ENCODE data around the gene NOL3. TPM values are rescaled to one million over a fixed set of nuclear protein-coding genes. Genes with fewer than 3 reads are reported as not detected.
A peak's percentile ranks its signal among the peaks of the same experiment; 100 is the strongest.

NOL3 gene
- total and polyA plus RNA-seq, 12 donors, result 36.4 to 168 (median 110) TPM

- Histone ChIP-seq H3K36me3 (replicated peaks in 1 of 2) (no peaks in the 10 kb centered on the region), H3K27ac (no peak overlapping the region), H3K9me3 (replicated peaks in 1 of 3) (no peaks in the 10 kb centered on the region), H3K4me1 (replicated peaks in 1 of 2) (peaks cover 6 to 27% of the 10 kb centered on the region in 2 donors), H3K4me3 (peak overlapping the region in 1 of 4 donors; percentile 28), H3K27me3 (no peaks in the 10 kb centered on the region)
- DNase-seq, result peak in 3 of 7 donors; percentile 8 to 53 (median 25)
- TF ChIP-seq CTCF (IDR thresholded peaks at IDR 0.05) (no peak), POLR2A (IDR thresholded peaks at IDR 0.05) (no peak)
- intact Hi-C loops (cut with DNase I), result loop anchor here (5.0 to 10.0 kb wide), 4 partner anchors 47 to 177 kb away; partner anchors contain the start of gene PHAF1 (in 1 of the 2)
- WGBS, 4 donors, result 31 to 50% (median 37%) methylated on average over 2 to 61 of the region's 61 CpGs
Observed at GRCh38 chr16:67154578-67155294, 15.6 kb upstream of the NOL3 start.

GRCh38 chr16:67155295-67156142, 14.8 kb upstream of the NOL3 start:
- DNase-seq, result peak in 6 of 7 donors; percentile 71 to 84 (median 76)
- 14 to 56% (median 18%) methylated on average over 18 to 74 of the region's 74 CpGs for WGBS, 4 donors
- Histone ChIP-seq H3K27me3 (no peaks in the 10 kb centered on the region), H3K4me3 (peak overlapping the region in 1 of 4 donors; percentile 28), H3K36me3 (replicated peaks in 1 of 2) (no peaks in the 10 kb centered on the region), H3K27ac (no peak overlapping the region), H3K4me1 (replicated peaks in 1 of 2) (peaks cover 6 to 27% of the 10 kb centered on the region in 2 donors), H3K9me3 (replicated peaks in 1 of 3) (no peaks in the 10 kb centered on the region)
- intact Hi-C loops (cut with DNase I), result loop anchor here (5.0 to 10.0 kb wide), 4 partner anchors 48 to 178 kb away; partner anchors contain the start of gene PHAF1 (in 1 of the 2)
- TF ChIP-seq POLR2A (IDR thresholded peaks at IDR 0.05) (no peak), CTCF (IDR thresholded peaks at IDR 0.05) (peak; percentile 55 to 99 (median 82))

- H3K27ac ChIP-seq, result no peak overlapping the region
- WGBS, 4 donors, result 62 to 77% (median 71%) methylated on average over 13 to 15 of the region's 15 CpGs
- no peaks in the 10 kb centered on the region for H3K36me3 ChIP-seq (replicated peaks in 1 of 2)
- no peaks in the 10 kb centered on the region for H3K27me3 ChIP-seq
- intact Hi-C loops (cut with DNase I), result loop anchor here (5.0 to 10.0 kb wide), 4 partner anchors 49 to 179 kb away; partner anchors contain the start of gene PHAF1 (in 1 of the 2)
- DNase-seq, result peak in 2 of 7 donors; percentile 7 to 26
- no peak overlapping the region for H3K4me3 ChIP-seq
- H3K4me1 ChIP-seq (replicated peaks in 1 of 2), result peaks cover 9 to 28% of the 10 kb centered on the region in 2 donors
- no peak for TF ChIP-seq POLR2A (IDR thresholded peaks at IDR 0.05)
- TF ChIP-seq CTCF (IDR thresholded peaks at IDR 0.05), result no peak
- no peaks in the 10 kb centered on the region for H3K9me3 ChIP-seq (replicated peaks in 1 of 3)
Observed at GRCh38 chr16:67156143-67156844, 14.0 kb upstream of the NOL3 start.
